ACHN (cell line): ENCODE data around the gene RAB8B.

Experiments used
- DNase-seq: peaks from one replicate; pipeline ENCODE4 v3.0.0-alpha.2; 2015
- in situ Hi-C: cut with HindIII; loops from 2 replicates; pipeline ENCODE4 v1.10.0; 2017; ENCODE audit warnings: low sequenced_read_pairs, low pct_ligation_motif_present, low pct_unique_long_range_greater_than_20kb

Gene RAB8B

GRCh38 chr15:63250312-63250965 is 61.0 kb downstream of the RAB8B start:
- in situ Hi-C loops = no loop called here
- DNase-seq = peak; percentile 71

- DNase-seq = no peak
- in situ Hi-C loops = no loop called here
These were observed 62.3 kb downstream of the RAB8B start for GRCh38 chr15:63251701-63252100.

- in situ Hi-C loops = no loop called here
- DNase-seq = no peak
These were observed 62.9 kb downstream of the RAB8B start for GRCh38 chr15:63252292-63252691.

GRCh38 chr15:63254991-63255390 is 65.6 kb downstream of the RAB8B start:
- DNase-seq = no peak
- in situ Hi-C loops = no loop called here

GRCh38 chr15:63255489-63255990 is 66.1 kb downstream of the RAB8B start:
- in situ Hi-C loops = no loop called here
- no peak for DNase-seq

- in situ Hi-C loops = no loop called here
- peak; percentile 78 for DNase-seq
These were observed 67.2 kb downstream of the RAB8B start for GRCh38 chr15:63256433-63257274.

GRCh38 chr15:63258658-63259057 is 69.3 kb downstream of the RAB8B start:
- DNase-seq = no peak
- in situ Hi-C loops = no loop called here

GRCh38 chr15:63260791-63261190 is 71.4 kb downstream of the RAB8B start:
- no peak for DNase-seq
- in situ Hi-C loops = no loop called here

- in situ Hi-C loops = no loop called here
- DNase-seq = no peak
These were observed 71.9 kb downstream of the RAB8B start for GRCh38 chr15:63261311-63261710.

- in situ Hi-C loops = no loop called here
These were observed 74.1 kb downstream of the RAB8B start for GRCh38 chr15:63263519-63263918.

GRCh38 chr15:63264688-63265293 is 75.4 kb downstream of the RAB8B start:
- in situ Hi-C loops = no loop called here
- DNase-seq = peak; percentile 19

More at GRCh38 chr15:63263519-63263918, 74.1 kb downstream of the RAB8B start:
- no peak for DNase-seq

- no peak for DNase-seq
- in situ Hi-C loops = no loop called here
These were observed 85.0 kb downstream of the RAB8B start for GRCh38 chr15:63274427-63274826.

- DNase-seq = no peak
- in situ Hi-C loops = no loop called here
These were observed 87.1 kb downstream of the RAB8B start for GRCh38 chr15:63276342-63277037.

- in situ Hi-C loops = no loop called here
- DNase-seq = peak; percentile 72
These were observed 87.9 kb downstream of the RAB8B start, which contains the start of gene APH1B for GRCh38 chr15:63277038-63277892. TSS of gene APH1B (plus strand) at chr15:63277605. CDS start at chr15:63277624, 19 bp downstream.

- DNase-seq = no peak
- in situ Hi-C loops = no loop called here
These were observed 88.6 kb downstream of the RAB8B start for GRCh38 chr15:63277893-63278456.

- DNase-seq = no peak
- in situ Hi-C loops = no loop called here
These were observed 93.7 kb downstream of the RAB8B start for GRCh38 chr15:63283126-63283525.

- no peak for DNase-seq
- in situ Hi-C loops = no loop called here
These were observed 94.9 kb downstream of the RAB8B start for GRCh38 chr15:63284335-63284734.

GRCh38 chr15:63287109-63287508 is 97.7 kb downstream of the RAB8B start:
- in situ Hi-C loops = no loop called here
- no peak for DNase-seq
